Raji (cell line): ENCODE data around the gene KAZN.

ENCODE experiments used
- POLR2A ChIP-seq: IDR thresholded peaks from 2 replicates; pipeline ENCODE4 v1.6.1; 2011; ENCODE audit warnings: low read depth, low read length, control low read depth; ENCODE audit not compliant: insufficient read depth

KAZN gene

DNA sequence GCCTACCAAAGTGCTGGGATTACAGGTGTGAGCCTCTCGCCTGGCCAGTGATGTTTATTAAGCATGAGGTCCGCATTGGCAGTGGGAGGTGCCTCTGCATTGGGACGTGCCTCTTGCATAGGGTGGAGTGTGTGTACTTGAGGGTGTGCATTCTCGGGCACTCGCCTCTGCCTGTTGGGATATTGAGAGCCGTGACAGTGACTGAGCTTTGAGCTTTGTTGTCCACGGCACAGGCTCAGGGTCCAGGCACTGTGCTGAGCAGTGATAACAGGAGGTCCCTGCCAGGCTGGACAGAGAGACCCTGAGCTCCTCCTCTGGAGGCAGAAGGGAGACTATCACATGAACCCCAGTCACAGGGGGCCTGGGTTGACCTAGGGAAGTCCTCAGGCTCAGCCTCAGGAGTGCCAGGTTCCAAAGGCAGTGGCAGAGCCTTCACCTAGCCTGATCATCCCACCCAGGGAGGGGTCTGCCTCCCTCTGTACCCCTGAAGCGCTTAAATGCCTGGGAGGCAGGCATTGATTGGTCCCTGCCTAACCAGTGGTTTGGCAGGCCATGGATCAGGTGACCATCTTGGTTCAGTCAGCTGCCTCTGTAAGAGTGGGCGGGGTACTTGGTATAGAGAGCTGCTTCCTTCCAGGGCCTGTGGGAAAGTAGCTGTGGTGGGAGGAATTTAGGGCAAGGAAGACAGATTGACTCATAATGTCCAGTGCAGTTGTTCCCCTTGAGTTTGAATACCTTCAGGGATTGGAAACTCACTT lies 341.2 kb downstream of the KAZN start:
- no peak for TF ChIP-seq POLR2A

GRCh38 chr1:14940285-14940870 lies 341.9 kb downstream of the KAZN start:
- TF ChIP-seq POLR2A: no peak

GRCh38 chr1:14941864-14942263 lies 343.4 kb downstream of the KAZN start:
- TF ChIP-seq POLR2A: no peak

- TF ChIP-seq POLR2A: no peak
These were observed 346.0 kb downstream of the KAZN start for GRCh38 chr1:14944471-14944985.

GRCh38 chr1:14945132-14946010 lies 346.9 kb downstream of the KAZN start:
- no peak for TF ChIP-seq POLR2A

- no peak for TF ChIP-seq POLR2A
These were observed 347.5 kb downstream of the KAZN start for GRCh38 chr1:14946011-14946359.

GRCh38 chr1:14946684-14947238 lies 348.3 kb downstream of the KAZN start:
- no peak for TF ChIP-seq POLR2A

- TF ChIP-seq POLR2A: no peak
These were observed 348.9 kb downstream of the KAZN start for GRCh38 chr1:14947421-14947820.

GRCh38 chr1:14948112-14948652 lies 349.7 kb downstream of the KAZN start:
- TF ChIP-seq POLR2A: no peak

- no peak for TF ChIP-seq POLR2A
These were observed 350.9 kb downstream of the KAZN start for GRCh38 chr1:14949270-14949835.

- TF ChIP-seq POLR2A: no peak
These were observed 351.6 kb downstream of the KAZN start for GRCh38 chr1:14949836-14950713.

DNA sequence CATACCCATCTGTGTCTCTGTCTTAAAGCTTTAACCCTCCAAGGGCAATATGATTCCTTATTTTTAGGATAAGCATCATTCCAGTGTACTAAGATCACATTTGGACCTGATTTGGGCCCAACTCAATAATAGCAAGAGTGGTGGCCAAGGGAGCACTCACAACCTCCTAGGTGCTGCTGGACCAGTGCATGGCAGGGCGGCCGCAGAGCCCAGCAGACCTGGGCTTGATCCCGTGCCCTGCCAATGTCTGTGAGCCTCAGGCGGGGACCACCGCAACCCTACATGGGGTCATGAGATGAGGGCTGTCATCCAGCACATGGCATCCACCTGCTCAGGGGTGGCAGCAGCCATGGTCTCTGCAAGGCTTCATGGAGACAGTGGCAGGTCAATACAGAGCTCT lies 353.3 kb downstream of the KAZN start:
- no peak for TF ChIP-seq POLR2A

DNA sequence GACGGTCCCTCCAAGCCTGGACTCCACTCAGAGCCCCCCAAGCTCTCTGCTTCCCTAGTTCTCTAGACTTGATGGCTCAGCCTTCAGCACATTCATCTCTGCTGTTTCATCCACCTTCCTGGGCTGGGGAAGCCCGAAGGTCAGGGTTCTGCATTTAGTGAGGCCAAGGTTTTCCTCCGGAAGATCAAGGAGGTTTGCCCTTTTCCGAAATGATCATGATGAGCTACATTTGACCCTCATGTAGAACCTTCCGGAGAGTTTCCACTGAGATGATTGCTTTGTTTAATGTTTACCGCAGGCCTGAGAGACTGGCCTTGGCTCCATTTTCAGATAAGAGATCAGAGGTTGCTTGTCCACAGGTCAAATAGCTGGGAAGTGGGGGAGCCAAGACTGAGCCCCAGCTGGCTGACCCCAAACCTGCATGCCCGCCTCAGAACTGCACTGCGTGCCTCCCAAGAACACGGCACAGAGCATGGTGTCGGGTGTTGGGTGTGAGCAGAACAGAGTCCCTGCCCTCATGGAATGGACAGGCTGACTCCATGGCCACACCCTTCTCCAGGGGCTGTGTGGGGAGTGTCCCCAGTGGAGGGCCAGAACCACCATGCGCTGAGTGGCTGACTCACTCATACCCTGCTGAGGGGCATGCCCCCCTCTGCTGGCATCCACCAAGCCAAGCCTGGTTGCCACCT lies 354.3 kb downstream of the KAZN start:
- TF ChIP-seq POLR2A: no peak
